Measurements from ENCODE around the gene AOC1.

AOC1 gene

DNA sequence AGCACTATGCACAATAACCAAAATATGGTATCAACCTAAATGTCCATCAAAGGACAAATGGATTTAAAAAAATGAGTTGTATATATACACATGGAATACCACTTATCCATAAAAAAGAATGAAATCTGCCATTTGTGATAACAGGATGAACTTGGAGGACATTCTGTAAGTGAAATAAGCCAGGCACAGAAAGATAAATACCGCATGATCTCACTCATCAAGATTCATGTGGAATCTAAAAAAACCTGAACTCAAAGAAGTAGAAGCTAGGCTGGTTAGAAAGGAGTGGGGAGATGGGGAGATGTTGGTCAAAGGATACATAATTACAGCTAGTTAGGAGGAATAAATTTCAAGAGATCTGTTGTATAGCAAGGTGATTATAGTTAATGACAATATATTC is 17.3 kb upstream of the AOC1 start:
- no peak for DNase-seq

DNA sequence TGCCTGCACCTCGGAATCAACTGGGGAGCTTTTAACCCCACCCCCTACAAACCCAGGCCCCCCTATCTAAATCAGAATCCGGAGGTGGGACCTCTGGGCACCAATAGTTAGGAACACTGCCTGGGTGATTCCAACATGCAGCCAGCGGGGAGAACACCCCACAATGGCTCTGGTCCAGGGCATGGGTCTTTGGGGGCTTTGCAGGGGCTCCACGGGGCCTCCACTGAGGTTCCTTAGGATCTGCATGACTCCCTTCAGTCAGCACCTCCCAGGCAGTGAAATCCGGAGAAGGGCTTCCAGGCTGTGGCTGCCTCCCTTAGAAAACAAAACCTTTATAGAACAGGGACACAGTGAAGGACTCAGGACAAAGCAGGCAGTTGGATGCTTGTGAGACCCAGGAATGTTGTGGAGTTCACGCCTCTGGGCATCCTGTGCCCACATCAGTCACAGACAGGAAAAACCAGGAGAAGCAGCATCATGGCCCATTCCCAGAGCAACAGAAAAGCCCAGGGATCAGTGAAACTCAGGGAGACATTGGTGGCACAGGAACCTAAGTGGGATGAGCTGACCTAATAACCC is 16.5 kb upstream of the AOC1 start:
- DNase-seq: no peak

DNA sequence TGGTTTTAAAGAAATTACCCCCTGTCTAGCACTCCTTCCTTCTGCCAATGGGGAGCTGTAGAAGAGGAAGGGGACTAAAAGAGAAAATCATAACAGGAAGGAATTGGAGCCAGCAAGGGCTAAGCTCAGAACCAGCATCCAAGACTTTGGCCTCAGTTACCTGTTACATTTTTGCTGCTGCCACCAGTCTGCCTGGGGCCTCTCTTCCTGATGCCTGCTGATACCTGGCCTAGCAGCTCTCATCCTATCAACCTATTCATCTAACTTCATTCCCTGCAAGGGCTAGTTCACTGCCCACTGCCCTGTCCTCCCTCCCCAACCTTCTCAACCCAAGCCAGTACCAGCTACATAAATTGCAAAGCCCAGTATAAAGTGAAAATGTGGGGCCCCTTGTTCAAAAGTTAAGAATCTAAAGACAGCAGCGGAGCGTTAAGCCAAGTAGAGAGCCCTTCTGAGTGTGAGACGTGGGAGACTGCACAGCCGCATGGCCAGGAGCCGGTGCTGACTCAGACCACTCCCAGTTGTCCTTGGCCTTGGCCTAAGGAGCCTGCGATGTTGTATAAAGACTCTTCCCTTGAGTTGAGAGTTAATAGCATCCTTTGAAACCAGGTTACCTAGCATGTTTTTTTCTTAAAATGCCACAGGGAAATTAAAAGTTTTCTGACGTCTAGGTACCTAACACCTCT is 13.2 kb upstream of the AOC1 start:
- no peak for DNase-seq

DNA sequence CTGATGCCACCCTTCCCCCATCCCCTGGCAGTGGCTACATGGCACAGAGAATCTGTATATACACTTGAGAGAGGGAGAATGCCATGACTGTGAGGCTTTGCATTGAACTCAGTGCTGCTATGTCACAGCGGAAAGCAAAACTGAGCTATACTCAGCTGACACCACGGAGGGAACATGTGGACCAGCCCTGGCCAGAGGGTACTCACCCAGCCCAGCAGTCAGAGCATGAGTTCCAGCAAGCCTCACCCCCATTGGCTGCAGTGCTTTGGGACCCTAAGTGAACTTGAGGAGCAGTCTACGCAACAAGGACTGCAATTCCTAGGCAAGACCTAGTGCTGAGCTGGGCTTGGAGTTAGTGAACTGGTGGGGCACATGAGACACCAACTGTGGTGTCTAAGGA is 10.3 kb upstream of the AOC1 start:
- no peak for DNase-seq

DNA sequence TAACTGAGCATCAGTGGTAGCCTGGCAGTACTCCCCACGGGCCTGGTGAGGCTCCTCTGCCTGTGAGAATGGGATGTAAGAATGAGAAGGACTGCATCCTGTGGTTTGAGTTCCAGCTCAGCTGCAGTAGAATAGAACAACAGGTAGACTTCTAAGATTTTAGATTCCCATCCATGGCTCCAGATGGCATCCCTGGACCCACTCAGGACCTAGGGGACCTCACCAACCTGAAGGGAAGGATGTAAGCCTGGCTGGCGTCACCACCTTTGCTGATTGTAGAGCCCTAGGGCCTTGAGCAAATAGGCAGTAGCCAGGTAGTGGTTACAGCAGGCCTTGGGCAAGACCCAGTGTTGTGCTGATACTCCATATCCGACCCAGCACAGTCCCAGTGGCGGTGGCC is 9.6 kb upstream of the AOC1 start:
- no peak for DNase-seq

DNA sequence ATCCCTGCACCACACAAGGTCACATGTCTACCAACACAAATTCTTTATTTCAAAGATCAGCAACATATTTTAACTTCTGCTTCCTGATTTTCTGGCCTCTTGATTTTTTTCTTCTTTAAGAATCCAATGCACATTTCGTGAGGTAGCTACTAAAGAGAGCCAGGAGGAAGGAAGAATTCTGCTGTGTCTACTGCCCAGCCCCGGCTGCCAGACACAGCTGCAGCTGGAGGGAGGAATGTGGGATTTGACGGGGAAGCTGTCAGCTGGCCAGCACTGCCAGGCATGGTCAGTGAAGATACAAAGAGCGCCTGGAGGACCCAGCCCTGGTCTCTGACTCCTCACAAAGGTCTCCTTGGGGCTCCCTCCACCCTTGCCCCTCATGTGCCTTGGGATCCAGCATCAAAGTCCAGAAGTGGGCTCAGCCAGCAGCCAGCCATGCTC is 6.9 kb upstream of the AOC1 start:
- no peak for DNase-seq

DNA sequence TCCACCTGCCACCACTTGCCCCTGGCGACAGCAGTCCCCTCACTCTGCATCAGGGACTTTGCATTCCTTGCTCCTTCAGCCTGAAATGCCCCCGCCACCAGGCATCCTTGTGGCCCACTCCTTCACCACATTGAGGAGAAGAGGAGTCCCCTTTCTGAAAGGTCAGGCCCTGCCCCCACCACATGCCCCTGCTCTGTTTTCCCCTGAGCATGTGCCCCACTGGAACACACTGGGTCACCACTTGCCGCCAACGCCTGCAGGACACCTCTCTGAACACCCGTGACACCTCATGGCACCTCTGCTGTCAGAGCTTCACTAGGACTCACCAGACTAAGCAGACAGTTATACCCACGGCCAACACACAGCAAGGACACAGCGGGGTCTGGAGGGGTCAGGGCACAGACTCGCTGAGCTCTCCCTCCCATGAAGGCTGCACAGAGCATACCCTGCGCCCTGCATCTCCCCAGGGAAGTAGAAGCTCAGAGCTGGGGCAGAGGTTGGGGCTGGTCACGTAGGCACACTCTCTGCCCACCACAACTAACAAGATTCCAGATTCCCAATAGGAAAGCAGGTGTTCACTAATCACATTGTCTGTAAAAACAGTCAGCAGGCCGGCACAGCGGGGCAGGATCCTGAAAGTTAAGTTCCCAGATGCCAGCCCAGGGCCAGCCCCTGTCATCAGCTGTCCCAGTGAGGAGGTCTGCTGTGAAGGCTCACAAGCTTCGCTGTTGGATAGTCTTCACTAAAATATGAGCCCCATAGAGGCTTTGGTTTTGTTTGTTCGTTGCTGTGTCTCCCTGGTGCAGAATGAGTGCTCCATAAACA is 5.8 kb upstream of the AOC1 start:
- no peak for DNase-seq

DNA sequence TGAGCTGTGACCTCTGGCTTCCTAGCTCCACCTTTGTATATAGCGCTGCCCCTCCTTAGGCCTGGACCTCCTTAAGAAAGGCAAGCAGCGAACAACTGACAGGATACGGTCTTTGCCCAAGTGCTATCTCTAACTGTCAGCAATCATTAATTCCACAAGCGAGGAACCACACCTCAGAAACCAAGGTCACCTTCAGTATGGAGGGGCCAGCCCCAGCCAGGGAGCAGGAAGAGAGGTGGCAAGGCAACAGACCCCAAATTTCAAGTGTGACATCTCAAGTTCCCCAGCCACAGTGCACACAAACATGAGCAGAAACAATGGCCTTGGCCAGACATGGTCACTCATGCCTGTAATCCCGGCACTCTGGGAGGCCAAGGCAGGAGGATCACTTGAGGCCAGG is 4.8 kb upstream of the AOC1 start:
- no peak for DNase-seq

DNA sequence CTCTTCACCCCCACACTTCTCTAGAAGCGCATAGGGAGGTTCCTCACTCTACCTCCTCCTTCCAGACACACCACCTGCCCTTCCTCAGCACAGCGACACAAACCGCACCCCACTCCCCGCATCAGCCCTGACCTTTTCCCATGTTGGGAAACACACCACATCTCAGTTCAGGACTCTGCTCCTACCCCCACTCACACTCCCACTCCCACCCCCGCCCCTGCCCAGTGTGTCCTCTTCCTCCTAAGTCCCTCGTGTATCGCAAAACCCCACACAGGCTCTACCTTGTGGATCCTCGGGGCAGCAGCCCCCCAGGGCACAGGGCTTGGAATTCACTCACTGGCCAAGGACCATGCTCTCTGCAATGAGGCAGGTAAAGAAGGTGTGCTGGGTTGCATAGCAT is 4.2 kb upstream of the AOC1 start:
- no peak for DNase-seq

DNA sequence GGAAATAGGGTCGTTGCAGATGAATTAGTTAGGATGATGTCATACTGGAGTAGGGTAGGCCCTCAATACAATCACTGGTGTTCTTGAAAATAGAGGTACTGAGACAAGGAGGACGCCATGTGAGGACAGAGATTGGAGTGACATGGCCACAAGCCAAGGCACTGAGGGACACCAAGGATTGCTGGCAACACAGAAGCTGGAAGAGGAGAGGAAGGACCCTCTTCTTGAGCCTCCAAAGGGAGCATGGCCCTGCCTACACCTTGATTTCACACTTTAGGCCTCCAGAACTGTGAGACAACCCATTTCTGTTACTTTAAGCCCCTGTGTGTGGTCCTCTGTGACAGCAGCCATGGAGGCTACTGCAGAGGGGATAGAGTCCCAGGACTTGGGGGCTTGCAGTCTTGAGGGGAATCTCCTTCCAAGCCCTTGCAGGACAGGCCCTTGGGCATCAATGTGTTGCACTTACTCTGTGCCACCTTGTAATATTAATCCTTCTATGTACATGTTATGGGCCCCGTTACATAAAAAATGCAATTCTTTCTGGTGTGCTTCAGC is 3.7 kb upstream of the AOC1 start:
- no peak for DNase-seq

DNA sequence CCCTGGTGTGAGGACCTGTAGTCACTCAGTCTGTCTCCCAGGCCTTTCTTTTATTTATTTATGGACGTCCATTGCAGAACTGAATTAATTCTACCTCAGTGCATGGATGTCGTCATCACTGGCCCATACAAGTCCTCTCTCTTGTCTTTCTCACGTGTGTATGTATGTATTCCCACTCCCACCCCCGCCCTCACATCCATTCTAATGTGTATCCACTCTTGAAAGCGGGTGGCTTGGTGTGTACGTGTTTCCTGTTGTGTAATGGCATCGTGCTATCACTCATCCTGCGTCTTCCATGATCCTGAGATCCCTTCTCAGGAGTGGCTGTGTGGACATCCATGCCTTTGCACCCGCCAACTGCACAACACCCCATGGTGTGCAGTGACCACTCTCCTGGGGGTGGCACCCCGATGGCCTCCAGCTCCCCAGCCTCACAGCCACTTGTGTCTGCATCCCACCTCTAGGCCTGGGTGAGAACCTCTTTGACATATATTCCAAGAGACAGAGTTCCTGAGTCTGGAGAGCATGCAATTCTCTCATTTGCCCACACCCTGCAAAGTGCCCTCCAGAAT is 3.0 kb upstream of the AOC1 start:
- no peak for DNase-seq

DNA sequence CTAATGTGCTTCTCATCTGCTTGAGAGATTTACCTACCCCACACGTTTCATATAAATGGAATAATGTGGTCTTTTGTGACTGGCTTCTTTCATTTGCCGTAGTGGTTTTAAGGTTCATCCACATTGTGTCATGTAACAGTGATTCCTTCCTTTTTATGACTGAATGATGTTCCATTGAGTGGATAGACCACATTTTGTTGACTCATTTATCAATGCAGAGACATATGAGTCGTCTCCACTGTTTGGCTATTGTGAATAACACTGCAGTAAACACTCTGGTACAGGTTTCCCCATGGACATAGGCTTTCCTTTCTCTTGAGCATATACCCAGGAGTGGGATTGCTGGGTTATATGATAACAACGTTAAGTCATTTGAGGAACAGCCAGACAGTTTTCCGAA is 2.0 kb upstream of the AOC1 start:
- DNase-seq: no peak

DNA sequence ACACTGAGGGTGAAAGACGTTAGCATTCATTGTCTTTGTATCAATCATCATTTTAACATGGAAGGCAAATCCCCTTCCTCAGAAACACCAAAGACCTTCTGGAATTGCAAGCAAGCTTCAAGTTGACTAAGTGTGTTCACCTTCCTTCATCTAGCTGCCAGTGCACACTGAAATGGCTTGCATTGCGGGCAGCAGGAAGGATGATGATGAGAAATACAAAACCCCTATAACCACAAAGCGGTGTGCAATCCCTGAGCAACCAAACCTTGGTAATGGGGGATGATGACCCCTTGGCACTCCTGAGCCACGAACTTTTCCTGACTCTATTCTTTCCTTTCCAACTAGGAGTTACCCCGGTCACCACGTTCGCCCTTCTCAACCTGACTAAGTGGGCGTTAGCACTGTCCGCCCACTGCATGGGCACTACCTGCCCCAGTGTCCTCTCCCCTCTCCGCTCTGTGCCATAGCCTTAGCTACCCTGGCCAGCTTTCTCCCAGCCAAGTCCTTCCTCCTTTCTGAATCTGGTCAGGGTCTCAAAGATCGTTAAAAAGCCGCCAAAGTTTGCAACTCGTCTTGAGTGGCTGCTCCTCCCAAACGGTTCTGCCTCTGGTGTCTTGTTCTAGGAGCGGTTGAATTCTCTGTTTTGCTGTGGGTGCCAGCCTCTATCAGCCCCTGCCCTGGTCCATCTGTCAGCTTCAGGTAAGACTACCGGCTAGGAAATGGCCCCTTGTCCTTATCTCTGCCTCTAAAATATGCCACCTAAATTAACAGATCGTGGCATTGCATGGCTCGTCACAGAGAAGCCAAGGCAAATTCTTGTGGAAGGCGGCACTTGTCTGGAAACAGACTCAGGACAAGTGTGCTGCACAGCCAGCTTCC is 586 bp upstream of the AOC1 start:
- no peak for DNase-seq

DNA sequence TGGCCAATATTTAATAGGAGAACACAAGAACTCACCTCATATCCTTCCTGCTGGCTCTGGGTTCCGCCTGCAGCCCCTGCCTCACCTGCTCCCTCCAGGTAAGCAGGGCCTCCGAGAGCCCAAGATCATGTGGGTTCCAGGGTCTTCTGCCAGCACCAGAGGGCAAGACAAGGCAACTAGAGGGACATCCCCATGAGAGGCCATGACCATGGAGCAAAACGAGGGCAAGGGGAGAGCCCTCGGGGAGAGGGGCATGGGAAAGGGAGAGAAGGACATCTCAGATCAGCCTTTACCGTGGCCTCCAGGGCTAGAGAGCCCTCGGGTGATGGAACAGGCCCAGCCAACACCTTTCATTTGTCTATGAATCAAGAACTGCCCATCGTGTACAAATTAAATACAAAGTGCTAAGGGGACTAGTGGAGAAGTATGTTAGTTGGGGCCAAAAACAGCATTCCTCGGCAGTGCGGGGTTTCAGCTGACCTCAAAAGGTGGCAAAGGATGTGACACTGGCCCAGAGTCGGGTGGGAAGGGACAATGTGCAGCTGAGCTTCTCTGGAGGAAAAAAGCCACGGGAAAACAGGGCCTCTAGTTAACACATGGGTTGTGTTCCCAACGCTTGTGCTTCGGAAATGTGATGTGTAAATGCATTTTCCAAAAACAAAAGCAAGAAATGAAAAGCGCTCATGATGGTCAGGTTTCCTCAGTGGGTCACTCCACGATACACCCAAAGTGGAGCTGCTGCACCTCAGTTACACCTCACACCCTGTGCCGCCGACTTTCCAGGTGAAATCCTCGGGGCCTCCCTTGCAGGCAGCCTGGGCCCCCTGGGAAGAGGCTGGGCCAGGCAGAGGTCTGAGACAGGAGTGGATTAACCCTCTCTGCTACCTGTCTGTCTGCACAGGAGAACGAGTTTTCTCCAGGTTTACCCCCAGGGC is 2.0 kb downstream of the AOC1 start:
- DNase-seq: no peak

DNA sequence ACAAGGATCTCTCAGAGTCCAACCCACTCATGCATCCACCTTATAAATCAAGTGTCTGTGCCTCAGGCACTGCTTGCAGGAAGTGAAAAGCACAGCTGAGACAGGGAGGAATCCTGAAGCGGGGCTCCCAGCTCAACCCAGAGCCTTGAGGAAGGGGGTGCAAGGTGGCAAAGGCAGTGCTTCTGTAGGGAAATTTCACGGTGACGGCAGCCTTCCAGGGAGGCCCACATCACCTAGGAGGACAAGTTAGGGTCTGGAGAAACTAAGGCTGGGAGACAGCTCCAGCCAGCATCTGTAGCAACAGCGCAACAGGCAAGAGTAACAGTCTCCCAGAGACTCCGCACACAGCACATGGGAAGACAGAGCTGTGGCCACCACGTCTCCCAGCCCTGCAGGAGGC is 2.7 kb downstream of the AOC1 start:
- no peak for DNase-seq

DNA sequence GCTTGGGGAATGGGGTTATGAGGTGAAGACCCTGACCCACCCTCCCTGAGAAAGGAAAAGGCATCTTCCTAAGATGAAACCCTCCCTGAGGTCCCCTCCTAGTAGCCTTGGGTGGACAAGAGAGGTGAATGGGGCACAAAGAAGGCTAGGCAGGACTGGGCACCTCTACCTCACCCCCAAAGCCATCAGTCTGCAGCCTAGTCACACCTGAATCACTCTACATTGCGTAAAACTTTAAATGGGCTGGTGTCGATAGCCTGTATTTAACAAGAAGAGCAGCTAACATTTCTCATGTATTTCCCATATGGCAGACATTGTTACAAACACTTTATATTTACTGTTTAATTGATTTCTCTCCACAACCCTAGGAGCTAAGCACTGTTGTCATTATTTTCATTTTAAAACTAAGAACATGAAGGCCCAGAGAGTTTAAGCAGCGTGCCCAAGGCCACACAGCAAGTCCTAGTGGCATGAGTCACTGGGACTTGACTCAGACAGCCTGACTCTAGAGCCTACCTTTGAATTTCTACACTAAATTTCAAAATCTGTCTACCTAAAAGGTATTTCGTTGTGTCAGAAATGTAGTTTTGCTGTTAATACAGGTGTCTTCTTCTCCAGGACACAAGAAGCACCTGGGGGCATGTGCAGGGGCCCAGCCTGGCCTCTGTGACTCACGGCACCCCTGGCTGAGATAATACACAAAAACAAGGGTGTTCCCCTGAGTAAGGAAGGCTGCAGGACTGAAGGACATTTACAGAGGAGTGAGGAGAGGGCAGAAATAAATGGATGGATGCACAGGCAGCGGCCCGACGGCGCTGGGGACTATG is 3.4 kb downstream of the AOC1 start:
- no peak for DNase-seq

DNA sequence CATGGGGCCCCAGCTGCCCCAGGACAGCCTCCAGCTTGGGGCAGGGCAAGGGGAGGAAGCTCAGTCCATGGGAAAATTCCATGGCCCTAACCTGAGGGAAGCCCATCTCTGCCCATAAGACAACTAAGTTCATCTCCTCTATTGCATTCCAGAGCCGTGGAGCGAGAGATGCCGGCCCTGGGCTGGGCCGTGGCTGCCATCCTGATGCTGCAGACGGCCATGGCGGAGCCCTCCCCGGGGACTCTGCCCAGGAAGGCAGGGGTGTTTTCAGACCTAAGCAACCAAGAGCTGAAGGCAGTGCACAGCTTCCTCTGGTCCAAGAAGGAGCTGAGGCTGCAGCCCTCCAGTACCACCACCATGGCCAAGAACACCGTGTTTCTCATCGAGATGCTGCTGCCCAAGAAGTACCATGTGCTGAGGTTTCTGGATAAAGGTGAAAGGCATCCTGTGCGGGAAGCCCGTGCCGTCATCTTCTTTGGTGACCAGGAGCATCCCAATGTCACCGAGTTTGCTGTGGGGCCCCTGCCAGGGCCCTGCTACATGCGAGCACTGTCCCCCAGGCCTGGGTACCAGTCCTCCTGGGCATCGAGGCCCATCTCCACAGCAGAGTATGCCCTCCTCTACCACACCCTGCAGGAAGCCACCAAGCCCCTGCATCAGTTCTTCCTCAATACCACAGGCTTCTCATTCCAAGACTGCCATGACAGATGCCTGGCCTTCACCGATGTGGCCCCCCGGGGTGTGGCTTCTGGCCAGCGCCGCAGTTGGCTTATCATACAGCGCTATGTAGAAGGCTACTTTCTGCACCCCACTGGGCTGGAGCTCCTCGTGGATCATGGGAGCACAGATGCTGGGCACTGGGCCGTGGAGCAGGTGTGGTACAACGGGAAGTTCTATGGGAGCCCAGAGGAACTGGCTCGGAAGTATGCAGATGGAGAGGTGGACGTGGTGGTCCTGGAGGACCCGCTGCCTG is 4.3 kb downstream of the AOC1 start:
- no peak for DNase-seq

DNA sequence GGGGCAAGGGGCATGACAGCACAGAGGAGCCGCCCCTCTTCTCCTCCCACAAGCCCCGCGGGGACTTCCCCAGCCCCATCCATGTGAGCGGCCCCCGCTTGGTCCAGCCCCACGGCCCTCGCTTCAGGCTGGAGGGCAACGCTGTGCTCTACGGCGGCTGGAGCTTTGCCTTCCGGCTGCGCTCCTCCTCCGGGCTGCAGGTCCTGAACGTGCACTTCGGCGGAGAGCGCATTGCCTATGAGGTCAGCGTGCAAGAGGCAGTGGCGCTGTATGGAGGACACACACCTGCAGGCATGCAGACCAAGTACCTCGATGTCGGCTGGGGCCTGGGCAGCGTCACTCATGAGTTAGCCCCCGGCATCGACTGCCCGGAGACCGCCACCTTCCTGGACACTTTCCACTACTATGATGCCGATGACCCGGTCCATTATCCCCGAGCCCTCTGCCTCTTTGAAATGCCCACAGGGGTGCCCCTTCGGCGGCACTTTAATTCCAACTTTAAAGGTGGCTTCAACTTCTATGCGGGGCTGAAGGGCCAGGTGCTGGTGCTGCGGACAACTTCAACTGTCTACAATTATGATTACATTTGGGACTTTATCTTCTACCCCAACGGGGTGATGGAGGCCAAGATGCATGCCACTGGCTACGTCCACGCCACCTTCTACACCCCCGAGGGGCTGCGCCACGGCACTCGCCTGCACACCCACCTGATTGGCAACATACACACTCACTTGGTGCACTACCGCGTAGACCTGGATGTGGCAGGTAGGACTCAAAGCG is 5.1 kb downstream of the AOC1 start:
- DNase-seq: no peak

Measured in stimulated activated CD4-positive, alpha-beta T cell treated with anti-CD3 and anti-CD28 coated beads, Interleukin-4, amount 100 ng/mL, for 4 hours (primary cell).